ENCODE measurements around the gene AURKAIP1.

AURKAIP1 gene

GRCh38 chr1:1329304-1330210, 45.5 kb downstream of the AURKAIP1 start:
- H3K4ac ChIP-seq (ENCODE audit: low read depth, low read length), result no peak overlapping the region
- peaks cover 18 to 19% of the 10 kb centered on the region in 2 experiments for H3K36me3 ChIP-seq (ENCODE audit: control insufficient read depth in 1 of 2, insufficient read depth in 2 of 2, low read length in 2 of 2)
- H3K9ac ChIP-seq (ENCODE audit: low read length), result no peak overlapping the region
- H3K27ac ChIP-seq (ENCODE audit: low read depth, low read length), result no peak overlapping the region
- H3K27me3 ChIP-seq (ENCODE audit: insufficient read depth, low read length), result no peaks in the 10 kb centered on the region
- H2BK120ac ChIP-seq (ENCODE audit: insufficient read depth, low read length, poor library complexity), result no peak overlapping the region
- no peak overlapping the region for H4K8ac ChIP-seq (ENCODE audit: low read depth, low read length)
- no peak overlapping the region for H3K18ac ChIP-seq (ENCODE audit: low read length)
- H2AFZ ChIP-seq (ENCODE audit: insufficient read depth, low read length, poor library complexity), result no peak overlapping the region
- no peak overlapping the region for H4K12ac ChIP-seq (ENCODE audit: low read depth, low read length)
- no peak overlapping the region for H3K4me2 ChIP-seq (ENCODE audit: low read length)
- H2AK5ac ChIP-seq (ENCODE audit: low read length), result no peak overlapping the region
- no CpG with 5 or more reads among the region's 58 CpGs for whole genome bisulfite sequencing (ENCODE audit: extremely low coverage, insufficient coverage, insufficient read length)
- peaks cover 16% of the 10 kb centered on the region for H3K9me3 ChIP-seq (ENCODE audit: insufficient read depth, low read depth, low read length)
- no peak overlapping the region for H2BK5ac ChIP-seq (ENCODE audit: low read depth, low read length, poor library complexity)
- peaks cover 9 to 10% of the 10 kb centered on the region in 2 experiments for H3K4me1 ChIP-seq (ENCODE audit: control insufficient read depth in 1 of 2, insufficient read depth in 2 of 2, low read length in 2 of 2)
- peak overlapping the region; percentile 34 for H3K4me3 ChIP-seq (ENCODE audit: low read depth, low read length)
- peaks cover 6% of the 10 kb centered on the region for H3K79me1 ChIP-seq (ENCODE audit: low read length)
- H2BK12ac ChIP-seq (ENCODE audit: low read length), result no peak overlapping the region
- DNase-seq, result no peak
- peak overlapping the region; percentile 50 for H3K23ac ChIP-seq (ENCODE audit: low read length)
- no peak overlapping the region for H3K14ac ChIP-seq (ENCODE audit: low read length)
- no peak overlapping the region for H4K91ac ChIP-seq (ENCODE audit: low read depth, low read length)
- peaks cover 9% of the 10 kb centered on the region for H3K79me2 ChIP-seq (ENCODE audit: control insufficient read depth, insufficient read depth, low read length, poor library complexity)

GRCh38 chr1:1328254-1328653, 46.8 kb downstream of the AURKAIP1 start:
- WGBS (ENCODE audit: extremely low coverage, insufficient coverage, insufficient read length), result no CpG with 5 or more reads among the region's 15 CpGs
- no peak overlapping the region for H2AFZ ChIP-seq (ENCODE audit: insufficient read depth, low read length, poor library complexity)
- no peak overlapping the region for H3K23ac ChIP-seq (ENCODE audit: low read length)
- H2BK5ac ChIP-seq (ENCODE audit: low read depth, low read length, poor library complexity), result no peak overlapping the region
- H3K4ac ChIP-seq (ENCODE audit: low read depth, low read length), result no peak overlapping the region
- no peak overlapping the region for H3K4me2 ChIP-seq (ENCODE audit: low read length)
- no peak overlapping the region for H4K8ac ChIP-seq (ENCODE audit: low read depth, low read length)
- no peak overlapping the region for H4K91ac ChIP-seq (ENCODE audit: low read depth, low read length)
- no peak overlapping the region for H3K14ac ChIP-seq (ENCODE audit: low read length)
- H3K18ac ChIP-seq (ENCODE audit: low read length), result no peak overlapping the region
- no peak overlapping the region for H4K12ac ChIP-seq (ENCODE audit: low read depth, low read length)
- peaks cover 16 to 18% of the 10 kb centered on the region in 2 experiments for H3K36me3 ChIP-seq (ENCODE audit: control insufficient read depth in 1 of 2, insufficient read depth in 2 of 2, low read length in 2 of 2)
- no peak overlapping the region for H3K9ac ChIP-seq (ENCODE audit: low read length)
- H3K9me3 ChIP-seq (ENCODE audit: insufficient read depth, low read depth, low read length), result peaks cover 16% of the 10 kb centered on the region
- no peak overlapping the region for H3K4me3 ChIP-seq (ENCODE audit: low read depth, low read length)
- H2AK5ac ChIP-seq (ENCODE audit: low read length), result no peak overlapping the region
- peaks cover 12% of the 10 kb centered on the region in 2 experiments for H3K4me1 ChIP-seq (ENCODE audit: control insufficient read depth in 1 of 2, insufficient read depth in 2 of 2, low read length in 2 of 2)
- peaks cover 17% of the 10 kb centered on the region for H3K79me2 ChIP-seq (ENCODE audit: control insufficient read depth, insufficient read depth, low read length, poor library complexity)
- no peaks in the 10 kb centered on the region for H3K27me3 ChIP-seq (ENCODE audit: insufficient read depth, low read length)
- no peak overlapping the region for H3K27ac ChIP-seq (ENCODE audit: low read depth, low read length)
- no peak for DNase-seq
- H2BK120ac ChIP-seq (ENCODE audit: insufficient read depth, low read length, poor library complexity), result no peak overlapping the region
- H2BK12ac ChIP-seq (ENCODE audit: low read length), result no peak overlapping the region
- H3K79me1 ChIP-seq (ENCODE audit: low read length), result peaks cover 9% of the 10 kb centered on the region

GRCh38 chr1:1327291-1327690, 47.7 kb downstream of the AURKAIP1 start:
- Histone ChIP-seq H2BK5ac (ENCODE audit: low read depth, low read length, poor library complexity) (no peak overlapping the region), H4K91ac (ENCODE audit: low read depth, low read length) (no peak overlapping the region), H3K4me1 (ENCODE audit: control insufficient read depth in 1 of 2, insufficient read depth in 2 of 2, low read length in 2 of 2) (peaks cover 12% of the 10 kb centered on the region in 2 experiments), H3K4me3 (ENCODE audit: low read depth, low read length) (no peak overlapping the region), H3K27me3 (ENCODE audit: insufficient read depth, low read length) (no peaks in the 10 kb centered on the region), H3K4me2 (ENCODE audit: low read length) (no peak overlapping the region), H3K36me3 (ENCODE audit: control insufficient read depth in 1 of 2, insufficient read depth in 2 of 2, low read length in 2 of 2) (peaks cover 20% of the 10 kb centered on the region in 2 experiments), H3K79me2 (ENCODE audit: control insufficient read depth, insufficient read depth, low read length, poor library complexity) (peaks cover 23% of the 10 kb centered on the region), H4K8ac (ENCODE audit: low read depth, low read length) (no peak overlapping the region), H3K18ac (ENCODE audit: low read length) (no peak overlapping the region), H3K23ac (ENCODE audit: low read length) (no peak overlapping the region), H3K14ac (ENCODE audit: low read length) (no peak overlapping the region), H2BK12ac (ENCODE audit: low read length) (no peak overlapping the region), H4K12ac (ENCODE audit: low read depth, low read length) (no peak overlapping the region), H3K79me1 (ENCODE audit: low read length) (peaks cover 9% of the 10 kb centered on the region), H2AK5ac (ENCODE audit: low read length) (no peak overlapping the region), H3K9ac (ENCODE audit: low read length) (no peak overlapping the region), H2AFZ (ENCODE audit: insufficient read depth, low read length, poor library complexity) (no peak overlapping the region), H3K9me3 (ENCODE audit: insufficient read depth, low read depth, low read length) (peaks cover 13% of the 10 kb centered on the region), H3K27ac (ENCODE audit: low read depth, low read length) (no peak overlapping the region), H2BK120ac (ENCODE audit: insufficient read depth, low read length, poor library complexity) (no peak overlapping the region), H3K4ac (ENCODE audit: low read depth, low read length) (no peak overlapping the region)
- no CpG with 5 or more reads among the region's 40 CpGs for WGBS (ENCODE audit: extremely low coverage, insufficient coverage, insufficient read length)
- no peak for DNase-seq

GRCh38 chr1:1326075-1326605, 48.9 kb downstream of the AURKAIP1 start:
- WGBS (ENCODE audit: extremely low coverage, insufficient coverage, insufficient read length), result no CpG with 5 or more reads among the region's 8 CpGs
- H3K4me3 ChIP-seq (ENCODE audit: low read depth, low read length), result no peak overlapping the region
- no peak overlapping the region for H3K4ac ChIP-seq (ENCODE audit: low read depth, low read length)

More at GRCh38 chr1:1326075-1326605, 48.9 kb downstream of the AURKAIP1 start:
- Histone ChIP-seq H3K9me3 (ENCODE audit: insufficient read depth, low read depth, low read length) (peaks cover 12% of the 10 kb centered on the region), H3K36me3 (ENCODE audit: control insufficient read depth in 1 of 2, insufficient read depth in 2 of 2, low read length in 2 of 2) (peaks cover 23 to 24% of the 10 kb centered on the region in 2 experiments), H3K27me3 (ENCODE audit: insufficient read depth, low read length) (no peaks in the 10 kb centered on the region), H3K79me1 (ENCODE audit: low read length) (peaks cover 9% of the 10 kb centered on the region), H2BK5ac (ENCODE audit: low read depth, low read length, poor library complexity) (no peak overlapping the region), H4K8ac (ENCODE audit: low read depth, low read length) (no peak overlapping the region), H3K4me2 (ENCODE audit: low read length) (no peak overlapping the region), H4K12ac (ENCODE audit: low read depth, low read length) (no peak overlapping the region), H3K4me1 (ENCODE audit: control insufficient read depth in 1 of 2, insufficient read depth in 2 of 2, low read length in 2 of 2) (peaks cover 12% of the 10 kb centered on the region in 2 experiments), H3K23ac (ENCODE audit: low read length) (no peak overlapping the region), H4K91ac (ENCODE audit: low read depth, low read length) (no peak overlapping the region), H2BK12ac (ENCODE audit: low read length) (no peak overlapping the region), H2BK120ac (ENCODE audit: insufficient read depth, low read length, poor library complexity) (no peak overlapping the region), H3K27ac (ENCODE audit: low read depth, low read length) (no peak overlapping the region), H2AK5ac (ENCODE audit: low read length) (no peak overlapping the region), H3K18ac (ENCODE audit: low read length) (peak overlapping the region; percentile 25), H3K14ac (ENCODE audit: low read length) (no peak overlapping the region), H3K9ac (ENCODE audit: low read length) (no peak overlapping the region), H2AFZ (ENCODE audit: insufficient read depth, low read length, poor library complexity) (no peak overlapping the region), H3K79me2 (ENCODE audit: control insufficient read depth, insufficient read depth, low read length, poor library complexity) (peaks cover 26% of the 10 kb centered on the region)
- DNase-seq, result no peak

Data from trophoblast cell (in vitro differentiated cells and primary cell).